IPS-18a (cell line): ENCODE results near the gene CEP170B.

Experiments used
- H3K27ac ChIP-seq: one replicate; pipeline ENCODE4 v1.5.1; 2013; ENCODE audit warnings: low read length
- H3K27me3 ChIP-seq: one replicate; pipeline ENCODE4 v1.6.1; 2013; ENCODE audit warnings: mild to moderate bottlenecking, low read length; ENCODE audit not compliant: control insufficient read depth, insufficient read depth
- H3K36me3 ChIP-seq: one replicate; pipeline ENCODE4 v1.6.1; 2013; ENCODE audit warnings: low read depth, low read length; ENCODE audit not compliant: control insufficient read depth
- H3K4me1 ChIP-seq: one replicate; pipeline ENCODE4 v1.6.1; 2013; ENCODE audit warnings: low read depth, low read length; ENCODE audit not compliant: control insufficient read depth
- H3K4me3 ChIP-seq: one replicate; pipeline ENCODE4 v1.5.1; 2013; ENCODE audit warnings: low read length
- H3K9ac ChIP-seq: one replicate; pipeline ENCODE4 v1.6.1; 2013; ENCODE audit warnings: mild to moderate bottlenecking, low read length, moderate library complexity
- H3K9me3 ChIP-seq: one replicate; pipeline ENCODE4 v1.6.1; 2013; ENCODE audit warnings: low read depth, low read length; ENCODE audit not compliant: control insufficient read depth

CEP170B gene

DNA sequence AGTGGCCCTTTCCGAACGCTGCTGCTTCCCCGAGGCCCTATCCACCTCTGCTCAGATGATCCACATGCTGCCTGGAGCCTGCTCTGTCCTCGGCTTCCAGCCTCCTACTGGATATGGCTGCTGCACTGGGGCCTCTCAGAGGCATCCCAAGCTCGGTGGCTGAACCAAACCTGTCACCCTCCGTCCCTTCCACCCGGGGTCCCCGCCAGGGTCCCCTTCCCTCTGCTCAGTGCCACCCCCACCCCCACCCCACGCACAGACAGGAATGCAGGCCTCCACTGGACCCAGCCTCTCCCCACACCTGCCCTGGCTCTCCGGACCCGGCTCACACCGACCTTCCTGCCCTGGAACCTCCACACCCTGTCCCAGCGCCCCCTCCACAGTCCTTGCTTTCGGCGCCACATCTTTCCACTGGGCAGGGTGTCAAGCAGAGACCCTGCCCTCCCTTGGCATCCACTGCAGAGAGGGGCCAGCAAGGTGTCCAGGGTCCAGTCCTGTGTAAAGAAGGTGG lies 6.1 kb downstream of the CEP170B start:
- H3K27ac ChIP-seq: no peak overlapping the region
- H3K9me3 ChIP-seq: no peaks in the 10 kb centered on the region
- H3K9ac ChIP-seq: no peak overlapping the region
- H3K36me3 ChIP-seq: no peaks in the 10 kb centered on the region
- H3K4me3 ChIP-seq: no peak overlapping the region
- H3K27me3 ChIP-seq: peaks cover 4% of the 10 kb centered on the region
- H3K4me1 ChIP-seq: peaks cover 9% of the 10 kb centered on the region

DNA sequence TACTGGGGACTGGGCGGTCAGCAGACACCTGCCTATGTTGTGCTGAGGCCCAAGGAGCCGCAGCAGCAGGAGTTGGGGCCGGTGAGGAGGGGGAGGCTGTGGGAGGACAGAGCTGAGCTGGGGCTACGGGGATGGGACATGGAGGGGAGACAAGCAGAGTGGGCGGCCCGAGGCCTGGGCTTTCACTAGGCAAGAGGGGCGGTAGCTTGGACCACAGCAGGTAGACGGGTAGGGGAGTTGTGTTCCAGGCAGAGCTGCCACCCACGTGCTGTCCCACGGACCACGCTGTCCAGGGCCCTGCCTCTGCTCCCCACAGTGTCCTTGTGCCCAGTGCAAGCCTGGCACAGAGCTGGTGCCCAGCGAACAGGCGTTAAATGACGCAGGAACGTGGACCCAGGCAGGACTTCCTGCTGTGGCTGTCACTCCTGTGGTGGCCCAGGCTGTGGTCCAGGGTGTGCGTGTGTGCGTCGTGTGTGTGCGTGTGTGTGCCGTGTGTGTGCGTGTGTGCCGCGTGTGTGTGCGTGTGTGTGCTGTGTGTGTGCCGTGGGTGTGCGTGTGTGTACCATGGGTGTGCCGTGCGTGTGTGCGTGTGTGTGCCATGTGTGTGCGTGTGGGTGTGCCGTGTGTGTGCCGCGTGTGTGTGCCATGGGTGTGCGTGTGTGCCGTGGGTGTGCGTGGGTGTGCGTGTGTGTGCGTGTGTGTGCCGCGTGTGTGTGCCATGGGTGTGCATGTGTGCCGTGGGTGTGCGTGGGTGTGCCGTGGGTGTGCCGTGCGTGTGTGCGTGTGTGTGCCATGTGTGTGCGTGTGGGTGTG lies 6.8 kb downstream of the CEP170B start:
- Histone ChIP-seq H3K9ac (no peak overlapping the region), H3K4me3 (no peak overlapping the region), H3K4me1 (peaks cover 9% of the 10 kb centered on the region), H3K27me3 (no peaks in the 10 kb centered on the region), H3K9me3 (no peaks in the 10 kb centered on the region), H3K27ac (no peak overlapping the region), H3K36me3 (no peaks in the 10 kb centered on the region)

GRCh38 chr14:104872469-104873341 lies 7.6 kb downstream of the CEP170B start:
- no peak overlapping the region for H3K9ac ChIP-seq
- no peaks in the 10 kb centered on the region for H3K27me3 ChIP-seq
- H3K4me3 ChIP-seq: no peak overlapping the region
- no peaks in the 10 kb centered on the region for H3K36me3 ChIP-seq
- H3K27ac ChIP-seq: no peak overlapping the region
- no peaks in the 10 kb centered on the region for H3K9me3 ChIP-seq
- peaks cover 9% of the 10 kb centered on the region for H3K4me1 ChIP-seq

GRCh38 chr14:104873380-104874055 lies 8.4 kb downstream of the CEP170B start:
- peaks cover 9% of the 10 kb centered on the region for H3K4me1 ChIP-seq
- H3K9me3 ChIP-seq: no peaks in the 10 kb centered on the region
- no peak overlapping the region for H3K4me3 ChIP-seq
- H3K27me3 ChIP-seq: no peaks in the 10 kb centered on the region
- H3K36me3 ChIP-seq: no peaks in the 10 kb centered on the region
- no peak overlapping the region for H3K9ac ChIP-seq
- no peak overlapping the region for H3K27ac ChIP-seq

DNA sequence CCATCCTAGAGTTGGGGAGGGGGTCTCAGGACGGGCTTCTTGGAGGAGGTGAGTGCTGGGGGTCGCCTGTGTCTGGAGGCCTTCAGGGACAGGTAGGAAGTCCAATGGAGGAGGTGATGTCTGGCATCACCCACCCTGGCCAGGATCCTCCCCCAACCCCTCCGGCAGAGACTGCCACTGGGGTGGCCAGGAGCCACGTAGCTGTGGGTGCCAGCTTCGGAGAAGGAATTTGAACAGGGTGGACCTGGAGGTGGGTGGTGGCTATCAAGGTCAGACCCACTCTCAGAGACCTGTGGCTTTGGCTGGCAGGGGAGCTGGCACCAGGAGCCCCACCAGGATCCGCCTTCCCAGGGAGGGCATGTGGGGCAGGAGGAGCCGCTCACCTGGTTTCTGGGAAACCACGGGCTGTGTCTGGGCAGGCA lies 9.1 kb downstream of the CEP170B start:
- Histone ChIP-seq H3K4me1 (peaks cover 9% of the 10 kb centered on the region), H3K9me3 (no peaks in the 10 kb centered on the region), H3K4me3 (no peak overlapping the region), H3K9ac (no peak overlapping the region), H3K36me3 (no peaks in the 10 kb centered on the region), H3K27ac (no peak overlapping the region), H3K27me3 (no peaks in the 10 kb centered on the region)

- Histone ChIP-seq H3K36me3 (no peaks in the 10 kb centered on the region), H3K9ac (no peak overlapping the region), H3K27ac (no peak overlapping the region)
These were observed 9.7 kb downstream of the CEP170B start for GRCh38 chr14:104874571-104875411.

DNA sequence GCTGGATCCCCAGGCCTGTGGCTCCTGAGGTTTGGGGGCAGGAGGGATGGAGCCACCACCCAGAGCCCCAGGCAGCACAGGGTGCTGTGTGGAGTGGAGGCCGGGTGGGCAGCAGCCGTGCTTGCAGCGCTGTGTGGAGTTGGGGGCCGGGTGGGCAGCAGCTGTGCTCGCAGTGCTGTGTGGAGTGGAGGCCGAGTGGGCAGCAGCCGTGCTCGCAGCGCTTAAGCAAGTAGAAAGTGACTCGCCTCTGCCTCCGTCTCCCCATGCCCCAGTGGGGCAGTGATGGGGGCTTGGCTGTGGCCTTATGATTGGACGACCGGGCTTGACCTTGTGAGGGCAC lies 10.3 kb downstream of the CEP170B start:
- no peak overlapping the region for H3K9ac ChIP-seq
- no peaks in the 10 kb centered on the region for H3K27me3 ChIP-seq
- no peak overlapping the region for H3K27ac ChIP-seq
- peaks cover 9% of the 10 kb centered on the region for H3K4me1 ChIP-seq
- peaks cover under 1% of the 10 kb centered on the region for H3K36me3 ChIP-seq
- no peak overlapping the region for H3K4me3 ChIP-seq
- no peaks in the 10 kb centered on the region for H3K9me3 ChIP-seq

More at GRCh38 chr14:104874571-104875411, 9.7 kb downstream of the CEP170B start:
- H3K4me3 ChIP-seq: no peak overlapping the region
- H3K27me3 ChIP-seq: no peaks in the 10 kb centered on the region
- H3K9me3 ChIP-seq: no peaks in the 10 kb centered on the region
- peaks cover 9% of the 10 kb centered on the region for H3K4me1 ChIP-seq

DNA sequence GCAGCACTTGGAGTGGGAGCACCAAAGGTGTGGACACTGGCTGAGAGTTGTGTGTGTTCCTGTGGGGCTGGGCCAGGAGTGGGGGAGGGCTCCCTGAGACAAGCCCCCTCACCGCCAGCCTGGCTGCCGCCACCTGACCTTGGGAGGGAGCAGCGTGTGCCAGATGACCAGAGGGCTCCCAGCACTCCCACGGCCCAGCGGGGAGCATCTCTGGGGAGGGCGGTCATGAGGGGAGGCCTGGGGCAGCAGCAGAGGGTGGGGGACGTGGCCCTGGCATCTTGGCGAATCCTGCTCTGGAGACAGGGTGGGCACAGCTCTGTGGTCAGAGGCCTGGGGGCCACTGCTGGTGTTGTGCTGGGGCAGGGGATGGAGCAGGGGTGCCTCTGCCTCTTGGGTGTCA lies 10.7 kb downstream of the CEP170B start:
- Histone ChIP-seq H3K4me1 (peaks cover 9% of the 10 kb centered on the region), H3K27ac (no peak overlapping the region), H3K27me3 (no peaks in the 10 kb centered on the region), H3K36me3 (peaks cover 5% of the 10 kb centered on the region), H3K9ac (no peak overlapping the region), H3K4me3 (no peak overlapping the region), H3K9me3 (no peaks in the 10 kb centered on the region)

- H3K36me3 ChIP-seq: peaks cover 7% of the 10 kb centered on the region
- H3K27ac ChIP-seq: no peak overlapping the region
- no peak overlapping the region for H3K9ac ChIP-seq
- H3K9me3 ChIP-seq: no peaks in the 10 kb centered on the region
- no peaks in the 10 kb centered on the region for H3K27me3 ChIP-seq
- no peak overlapping the region for H3K4me3 ChIP-seq
- H3K4me1 ChIP-seq: peaks cover 9% of the 10 kb centered on the region
These were observed 11.2 kb downstream of the CEP170B start for GRCh38 chr14:104876251-104876699.

DNA sequence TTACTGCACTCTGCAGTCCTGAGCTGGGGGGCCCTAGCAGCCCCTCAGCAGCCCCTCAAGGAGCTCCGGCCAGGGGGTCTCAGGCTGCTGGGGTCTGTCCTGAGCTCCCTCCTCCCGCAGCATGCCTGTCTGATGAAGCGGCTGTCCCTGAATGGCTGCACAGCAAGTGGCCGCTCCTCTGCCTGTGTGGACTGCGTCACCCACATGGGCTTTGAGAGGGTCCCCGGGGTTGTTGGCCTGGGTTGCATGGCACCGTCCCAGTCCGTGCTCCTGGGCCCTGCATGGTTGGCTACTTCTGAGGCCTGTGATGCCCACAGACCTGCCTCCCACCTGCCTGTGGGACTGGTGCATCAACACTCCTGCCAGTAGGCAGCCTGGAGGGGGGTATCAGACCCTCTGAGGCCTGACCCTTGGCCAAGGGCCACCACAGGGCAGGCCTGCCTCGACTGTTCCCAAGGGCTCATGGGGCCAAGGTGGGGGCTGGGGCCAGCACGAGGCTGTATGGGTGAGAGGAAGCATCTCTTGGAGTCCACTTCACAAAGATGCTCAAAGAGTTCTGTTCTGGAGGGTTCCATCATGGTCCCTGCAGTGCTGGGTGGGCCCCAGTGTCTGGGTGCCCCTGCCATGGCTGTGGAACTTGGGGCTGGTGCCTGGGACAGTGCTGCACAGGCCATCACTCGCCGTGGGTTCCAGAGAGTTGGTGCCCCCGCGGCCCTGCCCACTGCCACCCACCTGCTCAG lies 12.2 kb downstream of the CEP170B start:
- H3K9me3 ChIP-seq: no peaks in the 10 kb centered on the region
- H3K27ac ChIP-seq: no peak overlapping the region
- no peak overlapping the region for H3K9ac ChIP-seq
- no peaks in the 10 kb centered on the region for H3K27me3 ChIP-seq
- peaks cover 9% of the 10 kb centered on the region for H3K4me1 ChIP-seq
- no peak overlapping the region for H3K4me3 ChIP-seq
- H3K36me3 ChIP-seq: peaks cover 7% of the 10 kb centered on the region
